ENCODE data around the gene UBD. TPM values are rescaled to one million over a fixed set of nuclear protein-coding genes. Genes with fewer than 3 reads are reported as not detected.

Gene UBD
- total and polyA plus RNA-seq, 2 experiments from 2014 or later, result 154 to 158 TPM

GRCh38 chr6:29529956-29530355 is 29.6 kb downstream of the UBD start:
- no peaks in the 10 kb centered on the region for H3K9me2 ChIP-seq (replicated peaks; ENCODE audit: insufficient read depth)
- no peaks in the 10 kb centered on the region for H3K4me1 ChIP-seq (ENCODE audit: insufficient read depth)
- no peaks in the 10 kb centered on the region for H3K9me3 ChIP-seq (ENCODE audit: low read depth)
- no peak for TF ChIP-seq EZH2phosphoT487 (IDR thresholded peaks at IDR 0.05; ENCODE audit: low read depth, severe bottlenecking, unreplicated experiment)
- no peak for TF ChIP-seq CTCF (IDR thresholded peaks at IDR 0.05; ENCODE audit: poor library complexity)
- H3K36me3 ChIP-seq (replicated peaks; ENCODE audit: insufficient read depth, low read depth), result no peaks in the 10 kb centered on the region
- no peak overlapping the region for H3K27ac ChIP-seq
- 89% methylated on average over 3 of the region's 3 CpGs for WGBS (ENCODE audit: low lambda C conversion rate, missing lambda C conversion rate)
- no peaks in the 10 kb centered on the region for H4K20me1 ChIP-seq (ENCODE audit: insufficient read depth, poor library complexity, severe bottlenecking)
- H3K79me2 ChIP-seq, result no peaks in the 10 kb centered on the region
- no peak overlapping the region for H3K4me2 ChIP-seq
- no peak overlapping the region for H3K4me3 ChIP-seq
- H3K27me3 ChIP-seq, result no peaks in the 10 kb centered on the region
- H2AFZ ChIP-seq, result no peak overlapping the region
- DNase-seq (ENCODE audit: low spot score), result no peak

DNA sequence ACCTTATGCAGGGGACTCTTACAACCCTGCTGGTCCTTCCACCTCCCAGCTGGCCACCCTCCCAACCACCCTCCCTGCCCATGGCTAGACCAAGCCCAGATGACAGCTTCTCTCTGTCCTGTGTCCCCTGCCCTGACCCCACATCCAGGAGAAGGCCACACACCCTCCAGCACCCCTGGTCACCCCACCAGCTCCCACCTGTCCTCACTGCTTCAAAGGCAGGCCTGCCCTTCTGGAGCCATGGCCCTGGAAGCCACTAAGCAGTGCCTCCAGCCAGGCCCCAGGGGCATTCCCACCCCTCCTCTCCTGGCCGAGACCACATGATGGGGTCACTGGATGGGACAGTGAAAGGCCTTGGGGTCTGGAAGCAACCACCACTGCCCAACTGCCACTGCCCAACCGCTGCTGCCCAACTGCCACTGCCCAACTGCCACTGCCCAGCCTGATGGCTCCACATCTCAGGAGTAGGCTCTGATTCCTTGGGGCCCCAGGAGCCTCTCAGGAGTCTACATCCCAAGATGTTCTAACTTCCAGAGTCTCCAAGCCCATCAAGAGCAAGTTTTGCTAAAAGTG is 30.5 kb downstream of the UBD start:
- no peak for DNase-seq (ENCODE audit: low spot score)
- Histone ChIP-seq H3K9me3 (ENCODE audit: low read depth) (no peaks in the 10 kb centered on the region), H3K36me3 (replicated peaks; ENCODE audit: insufficient read depth, low read depth) (no peaks in the 10 kb centered on the region), H3K27ac (no peak overlapping the region), H3K27me3 (no peaks in the 10 kb centered on the region), H3K4me1 (ENCODE audit: insufficient read depth) (no peaks in the 10 kb centered on the region), H3K9me2 (replicated peaks; ENCODE audit: insufficient read depth) (no peaks in the 10 kb centered on the region), H4K20me1 (ENCODE audit: insufficient read depth, poor library complexity, severe bottlenecking) (no peaks in the 10 kb centered on the region), H3K79me2 (no peaks in the 10 kb centered on the region), H3K4me2 (no peak overlapping the region), H2AFZ (no peak overlapping the region), H3K4me3 (no peak overlapping the region)
- TF ChIP-seq EZH2phosphoT487 (IDR thresholded peaks at IDR 0.05; ENCODE audit: low read depth, severe bottlenecking, unreplicated experiment) (no peak), EZH2 (IDR thresholded peaks at IDR 0.05; ENCODE audit: borderline replicate concordance) (no peak), CTCF (IDR thresholded peaks at IDR 0.05; ENCODE audit: poor library complexity) (no peak)
- WGBS (ENCODE audit: low lambda C conversion rate, missing lambda C conversion rate), result 94% methylated on average over 2 of the region's 2 CpGs

GRCh38 chr6:29528300-29528931 is 31.1 kb downstream of the UBD start:
- Histone ChIP-seq H3K9me3 (ENCODE audit: low read depth) (no peaks in the 10 kb centered on the region), H3K4me3 (no peak overlapping the region), H4K20me1 (ENCODE audit: insufficient read depth, poor library complexity, severe bottlenecking) (no peaks in the 10 kb centered on the region), H3K79me2 (no peaks in the 10 kb centered on the region), H3K27me3 (no peaks in the 10 kb centered on the region), H3K36me3 (replicated peaks; ENCODE audit: insufficient read depth, low read depth) (no peaks in the 10 kb centered on the region), H2AFZ (no peak overlapping the region), H3K9me2 (replicated peaks; ENCODE audit: insufficient read depth) (no peaks in the 10 kb centered on the region), H3K4me1 (ENCODE audit: insufficient read depth) (no peaks in the 10 kb centered on the region), H3K27ac (no peak overlapping the region), H3K4me2 (no peak overlapping the region)
- 84% methylated on average over 5 of the region's 5 CpGs for WGBS (ENCODE audit: low lambda C conversion rate, missing lambda C conversion rate)
- TF ChIP-seq EZH2phosphoT487 (IDR thresholded peaks at IDR 0.05; ENCODE audit: low read depth, severe bottlenecking, unreplicated experiment) (no peak), CTCF (IDR thresholded peaks at IDR 0.05; ENCODE audit: poor library complexity) (no peak), EZH2 (IDR thresholded peaks at IDR 0.05; ENCODE audit: borderline replicate concordance) (no peak)
- no peak for DNase-seq (ENCODE audit: low spot score)

All from hepatocyte (in vitro differentiated cells).